HepG2 (cell line): ENCODE measurements around the gene SLC25A11. TPM values are rescaled to one million over a fixed set of nuclear protein-coding genes. Genes with fewer than 3 reads are reported as not detected.

Experiments
- ATF6 ChIP-seq: sonication (generic); formaldehyde crosslinking; conservative IDR thresholded peaks from 2 replicates; pipeline ENCODE4 v1.4.0; 2020; ENCODE audit warnings: missing genetic modification reagents
- ATF7-NPFF ChIP-seq: sonication (generic); formaldehyde crosslinking; IDR thresholded peaks from 2 replicates; pipeline ENCODE4 v1.8.1; 2023; ENCODE audit warnings: mild to moderate bottlenecking, low read depth, missing genetic modification reagents, moderate library complexity
- CC2D1A ChIP-seq: sonication (generic); formaldehyde crosslinking; IDR thresholded peaks from 2 replicates; pipeline ENCODE4 v1.8.1; 2023; ENCODE audit warnings: mild to moderate bottlenecking, missing genetic modification reagents
- ELF4 ChIP-seq: sonication (generic); formaldehyde crosslinking; IDR thresholded peaks from 2 replicates; pipeline ENCODE4 v1.5.0; 2020; ENCODE audit warnings: missing genetic modification reagents, mild to moderate bottlenecking, moderate library complexity, borderline replicate concordance
- EZH2 ChIP-seq: conservative IDR thresholded peaks from 2 replicates; pipeline ENCODE4 v1.6.1; 2012; ENCODE audit warnings: mild to moderate bottlenecking, low read depth, low read length, moderate library complexity
- NCOA2 ChIP-seq: sonication (generic); formaldehyde crosslinking; IDR thresholded peaks from 2 replicates; pipeline ENCODE4 v1.8.0; 2022; ENCODE audit warnings: inconsistent platforms
- NFATC3 ChIP-seq: sonication (generic); formaldehyde crosslinking; IDR thresholded peaks from 2 replicates; pipeline ENCODE4 v1.5.1; 2020; ENCODE audit warnings: mild to moderate bottlenecking, missing genetic modification reagents
- NFE2 ChIP-seq: sonication (generic); formaldehyde crosslinking; IDR thresholded peaks from 2 replicates; pipeline ENCODE4 v1.4.0; 2020; ENCODE audit warnings: missing genetic modification reagents
- NRL ChIP-seq: sonication (generic); formaldehyde crosslinking; IDR thresholded peaks from 2 replicates; pipeline ENCODE4 v1.5.0; 2020; ENCODE audit warnings: missing genetic modification reagents, mild to moderate bottlenecking, moderate library complexity, borderline replicate concordance
- POGZ ChIP-seq: sonication (generic); formaldehyde crosslinking; IDR thresholded peaks from 2 replicates; pipeline ENCODE4 v1.4.0; 2020; ENCODE audit warnings: mild to moderate bottlenecking, missing genetic modification reagents
- POLR2A ChIP-seq, 2 experiments: IDR thresholded peaks; 2 replicates each; pipeline ENCODE4 v1.6.1; 2011; ENCODE audit warnings: low read depth in 2 of 2, low read length in 2 of 2, mild to moderate bottlenecking in 1 of 2, moderate library complexity in 1 of 2; ENCODE audit not compliant: insufficient read depth in 1 of 2
- RBAK ChIP-seq: sonication (generic); formaldehyde crosslinking; IDR thresholded peaks from 2 replicates; pipeline ENCODE4 v1.5.1; 2020; ENCODE audit warnings: mild to moderate bottlenecking, missing genetic modification reagents
- SALL2 ChIP-seq: sonication (generic); formaldehyde crosslinking; IDR thresholded peaks from 2 replicates; pipeline ENCODE4 v1.8.1; 2023; ENCODE audit warnings: mild to moderate bottlenecking, missing genetic modification reagents, inconsistent platforms
- SMAD1 ChIP-seq: sonication (generic); formaldehyde crosslinking; IDR thresholded peaks from 2 replicates; pipeline ENCODE4 v1.4.0; 2020; ENCODE audit warnings: missing genetic modification reagents, low read depth, mild to moderate bottlenecking, borderline replicate concordance
- SRF ChIP-seq: IDR thresholded peaks from 2 replicates; pipeline ENCODE4 v1.6.1; 2011; ENCODE audit warnings: mild to moderate bottlenecking, low read depth, low read length, moderate library complexity
- TBX2 ChIP-seq: sonication (generic); formaldehyde crosslinking; IDR thresholded peaks from 2 replicates; pipeline ENCODE4 v1.5.0; 2020; ENCODE audit warnings: missing genetic modification reagents, mild to moderate bottlenecking, borderline replicate concordance
- U2AF1 ChIP-seq: fragments of 200-400 bp; formaldehyde crosslinking; optimal IDR thresholded peaks from 2 replicates; pipeline ENCODE3; 2017; ENCODE audit warnings: mild to moderate bottlenecking, low read depth, low read length
- ZBTB8A ChIP-seq: sonication (generic); formaldehyde crosslinking; IDR thresholded peaks from 2 replicates; pipeline ENCODE4 v1.4.0; 2020; ENCODE audit warnings: mild to moderate bottlenecking, low read depth, missing genetic modification reagents, borderline replicate concordance
- ZFYVE20 ChIP-seq: sonication (generic); formaldehyde crosslinking; IDR thresholded peaks from 2 replicates; pipeline ENCODE4 v1.8.0; 2023; ENCODE audit warnings: low read depth, mild to moderate bottlenecking, moderate library complexity, missing genetic modification reagents, borderline replicate concordance
- ZNF333 ChIP-seq: sonication (generic); formaldehyde crosslinking; IDR thresholded peaks from 2 replicates; pipeline ENCODE4 v1.4.0; 2020; ENCODE audit warnings: mild to moderate bottlenecking, missing genetic modification reagents, borderline replicate concordance
- ZNF335 ChIP-seq: sonication (generic); formaldehyde crosslinking; IDR thresholded peaks from 2 replicates; pipeline ENCODE4 v1.4.0; 2020; ENCODE audit warnings: missing genetic modification reagents
- ZNF44 ChIP-seq: sonication (generic); formaldehyde crosslinking; IDR thresholded peaks from 2 replicates; pipeline ENCODE4 v1.5.1; 2020; ENCODE audit warnings: mild to moderate bottlenecking, missing genetic modification reagents
- ZNF558 ChIP-seq: sonication (generic); formaldehyde crosslinking; IDR thresholded peaks from 2 replicates; pipeline ENCODE4 v1.9.0; 2022; ENCODE audit warnings: mild to moderate bottlenecking, missing genetic modification reagents, borderline replicate concordance
- ZNF614 ChIP-seq: IDR thresholded peaks from 2 replicates; pipeline ENCODE4 v1.6.1; 2018; ENCODE audit warnings: missing biosample characterization, missing genetic modification reagents, inconsistent platforms, borderline replicate concordance
- ZNF792 ChIP-seq: IDR thresholded peaks from 2 replicates; pipeline ENCODE4 v1.6.1; 2016
- polyA plus RNA-seq, 8 experiments: library from polyadenylated mRNA; depleted of rRNA in 3 of 8; stranded (reverse) in 7 of 8; unstranded in 1 of 8; fragments of >200 nt; fragmentation: Illumina TruSeq in 4 of 8; extraction: Trizol in 4 of 8; gene quantifications; 2 replicates each; pipeline versions ENCODE4 v1.2.1 to v1.2.3, GENCODE V29; 2011 to 2016; ENCODE audit warnings: low read depth in 4 of 8, missing spikeins in 1 of 8, mixed read lengths in 1 of 8; ENCODE audit not compliant: insufficient read depth in 1 of 8
- total RNA-seq, 5 experiments: library from RNA; depleted of rRNA; stranded (reverse); fragments of >200 nt; fragmentation: Illumina TruSeq; extraction: Trizol; gene quantifications; 2 replicates each; pipeline ENCODE4 v1.2.3, GENCODE V29; 2016; ENCODE audit warnings: low read depth in 1 of 5
- TF ChIP-seq, protein P1 (sequence below): sonication (generic); formaldehyde crosslinking; IDR thresholded peaks from 2 replicates; pipeline ENCODE4 v1.4.0; 2020; ENCODE audit warnings: mild to moderate bottlenecking, missing genetic modification reagents
- TF ChIP-seq, protein P2 (sequence below): sonication (generic); formaldehyde crosslinking; IDR thresholded peaks from 2 replicates; pipeline ENCODE4 v1.4.0; 2020; ENCODE audit warnings: missing genetic modification reagents

The SLC25A11 gene
- total and polyA plus RNA-seq, 2 of the 13 experiments (the other 11 are each of a cell fraction or from before 2014, with no cell fraction given) = 35.4 to 47.2 TPM

GRCh38 chr17:4939796-4940554, at the start of gene SLC25A11, which contains the start of gene RNF167 (continued):
- TF ChIP-seq ATF6 (CRISPR knock-in tag) (no peak), ZNF335 (no peak), NRL (CRISPR knock-in tag) (no peak), ZNF614 (CRISPR knock-in tag) (no peak), ZNF792 (no peak; the same call in 1 of the 2 replicates), ZBTB8A (CRISPR knock-in tag) (no peak), SALL2 (CRISPR knock-in tag) (no peak), ATF7-NPFF (CRISPR knock-in tag) (no peak), POGZ (0 out of 2 replicates have a peak, but pooled peaks have one; percentile 25), NFE2 (no peak), NFATC3 (CRISPR knock-in tag) (no peak), NCOA2 (CRISPR knock-in tag) (no peak), ELF4 (CRISPR knock-in tag) (no peak), TBX2 (CRISPR knock-in tag) (peak; percentile 79), RBAK (CRISPR knock-in tag) (no peak), ZNF44 (CRISPR knock-in tag) (0 out of 2 replicates have a peak, but pooled peaks have one; percentile 23), ZFYVE20 (CRISPR knock-in tag) (no peak), ZNF333 (CRISPR knock-in tag) (no peak), EZH2 (no peak), ZNF558 (CRISPR knock-in tag) (no peak), U2AF1 (no peak), SMAD1 (0 out of 2 replicates have a peak, but pooled peaks have one; percentile 28), SRF (no peak), CC2D1A (no peak), POLR2A (IDR thresholded peaks at IDR 0.05; ENCODE audit: insufficient read depth in 1 of 2, low read depth in 2 of 2, low read length in 2 of 2) (peak; percentile 67 to 90)
- TF ChIP-seq, protein P1, sequence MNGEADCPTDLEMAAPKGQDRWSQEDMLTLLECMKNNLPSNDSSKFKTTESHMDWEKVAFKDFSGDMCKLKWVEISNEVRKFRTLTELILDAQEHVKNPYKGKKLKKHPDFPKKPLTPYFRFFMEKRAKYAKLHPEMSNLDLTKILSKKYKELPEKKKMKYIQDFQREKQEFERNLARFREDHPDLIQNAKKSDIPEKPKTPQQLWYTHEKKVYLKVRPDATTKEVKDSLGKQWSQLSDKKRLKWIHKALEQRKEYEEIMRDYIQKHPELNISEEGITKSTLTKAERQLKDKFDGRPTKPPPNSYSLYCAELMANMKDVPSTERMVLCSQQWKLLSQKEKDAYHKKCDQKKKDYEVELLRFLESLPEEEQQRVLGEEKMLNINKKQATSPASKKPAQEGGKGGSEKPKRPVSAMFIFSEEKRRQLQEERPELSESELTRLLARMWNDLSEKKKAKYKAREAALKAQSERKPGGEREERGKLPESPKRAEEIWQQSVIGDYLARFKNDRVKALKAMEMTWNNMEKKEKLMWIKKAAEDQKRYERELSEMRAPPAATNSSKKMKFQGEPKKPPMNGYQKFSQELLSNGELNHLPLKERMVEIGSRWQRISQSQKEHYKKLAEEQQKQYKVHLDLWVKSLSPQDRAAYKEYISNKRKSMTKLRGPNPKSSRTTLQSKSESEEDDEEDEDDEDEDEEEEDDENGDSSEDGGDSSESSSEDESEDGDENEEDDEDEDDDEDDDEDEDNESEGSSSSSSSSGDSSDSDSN = no peak; the same call in 1 of the 2 replicates
- TF ChIP-seq, protein P2, sequence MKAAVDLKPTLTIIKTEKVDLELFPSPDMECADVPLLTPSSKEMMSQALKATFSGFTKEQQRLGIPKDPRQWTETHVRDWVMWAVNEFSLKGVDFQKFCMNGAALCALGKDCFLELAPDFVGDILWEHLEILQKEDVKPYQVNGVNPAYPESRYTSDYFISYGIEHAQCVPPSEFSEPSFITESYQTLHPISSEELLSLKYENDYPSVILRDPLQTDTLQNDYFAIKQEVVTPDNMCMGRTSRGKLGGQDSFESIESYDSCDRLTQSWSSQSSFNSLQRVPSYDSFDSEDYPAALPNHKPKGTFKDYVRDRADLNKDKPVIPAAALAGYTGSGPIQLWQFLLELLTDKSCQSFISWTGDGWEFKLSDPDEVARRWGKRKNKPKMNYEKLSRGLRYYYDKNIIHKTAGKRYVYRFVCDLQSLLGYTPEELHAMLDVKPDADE (CRISPR knock-in tag) = no peak
